H9 (cell line): ENCODE data around the gene VWF. TPM values are rescaled to one million over a fixed set of nuclear protein-coding genes. Genes with fewer than 3 reads are reported as not detected.

Experiments
- DNase-seq: peaks from one replicate; pipeline ENCODE4 v3.0.0-alpha.2; 2017
- H2AFZ ChIP-seq: one replicate; pipeline ENCODE4 v1.6.1; 2013; ENCODE audit warnings: mild to moderate bottlenecking, low read length, control low read depth, moderate library complexity
- H2AK5ac ChIP-seq: 2 replicates; pipeline ENCODE4 v1.6.1; 2013; ENCODE audit warnings: low read length, control low read depth, mixed read lengths; ENCODE audit not compliant: insufficient read length
- H2BK120ac ChIP-seq: one replicate; pipeline ENCODE4 v1.6.1; 2013; ENCODE audit warnings: low read depth, mild to moderate bottlenecking, low read length, control low read depth, inconsistent platforms; ENCODE audit not compliant: poor library complexity, severe bottlenecking
- H2BK12ac ChIP-seq: 2 replicates; pipeline ENCODE4 v1.6.1; 2013; ENCODE audit warnings: low read length, control low read depth, mixed read lengths, low read depth; ENCODE audit not compliant: insufficient read length
- H2BK15ac ChIP-seq: 2 replicates; pipeline ENCODE4 v1.6.1; 2013; ENCODE audit warnings: low read depth, low read length, control low read depth
- H2BK20ac ChIP-seq: one replicate; pipeline ENCODE4 v1.6.1; 2013; ENCODE audit warnings: low read depth, mild to moderate bottlenecking, low read length, control low read depth, inconsistent platforms; ENCODE audit not compliant: poor library complexity, severe bottlenecking
- H2BK5ac ChIP-seq: 2 replicates; pipeline ENCODE4 v1.6.1; 2013; ENCODE audit warnings: low read length, control low read depth, mixed read lengths; ENCODE audit not compliant: insufficient read length
- H3K14ac ChIP-seq: 2 replicates; pipeline ENCODE4 v1.6.1; 2013; ENCODE audit warnings: low read length, control low read depth; ENCODE audit not compliant: insufficient read depth
- H3K18ac ChIP-seq: 2 replicates; pipeline ENCODE4 v1.6.1; 2013; ENCODE audit warnings: low read depth, mild to moderate bottlenecking, mixed read lengths, low read length, control low read depth; ENCODE audit not compliant: insufficient read length
- H3K23ac ChIP-seq: 2 replicates; pipeline ENCODE4 v1.6.1; 2013; ENCODE audit warnings: low read length, control low read depth, mixed read lengths, low read depth; ENCODE audit not compliant: insufficient read length
- H3K23me2 ChIP-seq: 2 replicates; pipeline ENCODE4 v1.6.1; 2013; ENCODE audit warnings: low read depth, mild to moderate bottlenecking, mixed read lengths, low read length, control low read depth; ENCODE audit not compliant: insufficient read length, poor library complexity, severe bottlenecking
- H3K27ac ChIP-seq: 2 replicates; pipeline ENCODE4 v1.5.1; 2013; ENCODE audit warnings: low read length, control low read depth, mixed read lengths, low read depth; ENCODE audit not compliant: insufficient read length
- H3K27me3 ChIP-seq: 2 replicates; pipeline ENCODE4 v1.6.1; 2013; ENCODE audit warnings: low read length, control low read depth, inconsistent platforms; ENCODE audit not compliant: insufficient read depth
- H3K4ac ChIP-seq: 2 replicates; pipeline ENCODE4 v1.6.1; 2013; ENCODE audit warnings: low read depth, mild to moderate bottlenecking, control low read depth, inconsistent platforms, low read length, moderate library complexity
- H3K4me1 ChIP-seq: 2 replicates; pipeline ENCODE4 v1.6.1; 2013; ENCODE audit warnings: low read length, control low read depth, inconsistent platforms; ENCODE audit not compliant: insufficient read depth
- H3K4me2 ChIP-seq: 2 replicates; pipeline ENCODE4 v1.6.1; 2013; ENCODE audit warnings: low read length, control low read depth, mixed read lengths; ENCODE audit not compliant: insufficient read length, insufficient read depth
- H3K56ac ChIP-seq: 2 replicates; pipeline ENCODE4 v1.6.1; 2013; ENCODE audit warnings: low read depth, mild to moderate bottlenecking, mixed read lengths, low read length, control low read depth; ENCODE audit not compliant: insufficient read length
- H3K79me1 ChIP-seq: 2 replicates; pipeline ENCODE4 v1.6.1; 2013; ENCODE audit warnings: low read depth, mild to moderate bottlenecking, moderate library complexity, low read length, control low read depth, inconsistent platforms; ENCODE audit not compliant: insufficient read depth, poor library complexity, severe bottlenecking
- H3K79me2 ChIP-seq: 2 replicates; pipeline ENCODE4 v1.6.1; 2013; ENCODE audit warnings: low read length, control low read depth, inconsistent platforms; ENCODE audit not compliant: insufficient read depth
- H3K9ac ChIP-seq: 2 replicates; pipeline ENCODE4 v1.6.1; 2013; ENCODE audit warnings: low read length, control low read depth, mixed read lengths; ENCODE audit not compliant: insufficient read length; ENCODE audit errors: extremely low read depth
- H3K9me3 ChIP-seq: one replicate; pipeline ENCODE4 v1.6.1; 2013; ENCODE audit warnings: low read depth, low read length, inconsistent platforms; ENCODE audit not compliant: control insufficient read depth
- H3T11ph ChIP-seq: one replicate; pipeline ENCODE4 v1.6.1; 2013; ENCODE audit warnings: mild to moderate bottlenecking, low read length, control low read depth, inconsistent platforms
- H4K20me1 ChIP-seq: one replicate; pipeline ENCODE4 v1.6.1; 2013; ENCODE audit not compliant: control insufficient read depth, insufficient read length, insufficient read depth
- H4K5ac ChIP-seq: 2 replicates; pipeline ENCODE4 v1.6.1; 2013; ENCODE audit warnings: low read depth, mild to moderate bottlenecking, mixed read lengths, low read length, control low read depth; ENCODE audit not compliant: insufficient read length
- H4K8ac ChIP-seq: replicated peaks from 2 replicates; pipeline ENCODE4 v1.6.1; 2013; ENCODE audit warnings: low read length, control low read depth, mixed read lengths, low read depth; ENCODE audit not compliant: insufficient read length
- H4K91ac ChIP-seq: 2 replicates; pipeline ENCODE4 v1.6.1; 2013; ENCODE audit warnings: low read depth, mild to moderate bottlenecking, moderate library complexity, mixed read lengths, low read length, control low read depth; ENCODE audit not compliant: insufficient read length
- H3K27ac Mint-ChIP-seq, 3 experiments: 2 replicates in 2 of 3; 3 replicates in 1 of 3; pipeline ENCODE4 v1.8.0; 2020 to 2021; ENCODE audit warnings: mixed read lengths in 3 of 3, mild to moderate bottlenecking in 1 of 3, moderate library complexity in 1 of 3
- H3K27me3 Mint-ChIP-seq: 2 replicates; pipeline ENCODE4 v1.8.0; 2021; ENCODE audit warnings: low read depth, mild to moderate bottlenecking, moderate library complexity, mixed read lengths
- H3K36me3 Mint-ChIP-seq, 3 experiments: 2 replicates in 2 of 3; 3 replicates in 1 of 3; pipeline ENCODE4 v1.8.0; 2020 to 2021; ENCODE audit warnings: low read depth in 3 of 3, mixed read lengths in 3 of 3; ENCODE audit not compliant: insufficient read depth in 1 of 3
- H3K4me1 Mint-ChIP-seq, 2 experiments: 2 replicates each; pipeline ENCODE4 v1.8.0; 2020; ENCODE audit warnings: mixed read lengths in 2 of 2
- H3K4me3 Mint-ChIP-seq, 2 experiments: 2 replicates in 1 of 2; 3 replicates in 1 of 2; pipeline ENCODE4 v1.8.0; 2020 to 2021; ENCODE audit warnings: mild to moderate bottlenecking in 2 of 2, mixed read lengths in 2 of 2, moderate library complexity in 1 of 2
- H3K9me3 Mint-ChIP-seq, 2 experiments: 2 replicates in 1 of 2; 3 replicates in 1 of 2; pipeline ENCODE4 v1.8.0; 2020; ENCODE audit warnings: mild to moderate bottlenecking in 2 of 2, mixed read lengths in 2 of 2, moderate library complexity in 1 of 2
- CTCF ChIP-seq: fragments of 200-600 bp; sonication (generic); conservative IDR thresholded peaks from 3 replicates; pipeline ENCODE4 v1.8.0; 2021; ENCODE audit warnings: antibody characterized with exemption, mild to moderate bottlenecking
- WGBS: extraction: QIAGEN DNeasy Blood & Tissue Kit; methylation state at CpG from one replicate; pipeline ENCODE4 v1.1.7; 2013; ENCODE audit warnings: missing lambda C conversion rate, low lambda C conversion rate, mixed read lengths; ENCODE audit not compliant: insufficient read length; ENCODE audit errors: extremely low coverage; 5-methylcytosine and 5-hydroxymethylcytosine counted together
- total RNA-seq: library from RNA; stranded (reverse); gene quantifications from 2 replicates; pipeline ENCODE4 v1.2.1, GENCODE V29; 2021

VWF gene
- total RNA-seq, 1 experiment from 2014 or later: 0.17 TPM

GRCh38 chr12:6091786-6092566 is 32.5 kb downstream of the VWF start:
- Histone ChIP-seq H4K5ac (no peak overlapping the region), H2BK120ac (no peak overlapping the region), H3K18ac (no peak overlapping the region), H2AK5ac (no peak overlapping the region), H2BK5ac (no peak overlapping the region), H3K23ac (no peak overlapping the region), H2BK15ac (no peak overlapping the region), H4K8ac (no peak overlapping the region), H3K27ac (no peak overlapping the region), H3K4me2 (no peak overlapping the region), H3K4me1 (peaks cover 7% of the 10 kb centered on the region; the same call in 1 of the 2 replicates), H2BK12ac (no peak overlapping the region), H3K56ac (no peak overlapping the region), H4K20me1 (no peaks in the 10 kb centered on the region), H2AFZ (no peak overlapping the region), H2BK20ac (no peak overlapping the region), H3K9me3 (no peaks in the 10 kb centered on the region), H4K91ac (no peak overlapping the region), H3T11ph (no peak overlapping the region), H3K27me3 (no peaks in the 10 kb centered on the region), H3K4ac (no peak overlapping the region), H3K79me2 (no peaks in the 10 kb centered on the region), H3K23me2 (no peaks in the 10 kb centered on the region), H3K79me1 (no peaks in the 10 kb centered on the region), H3K14ac (no peak overlapping the region), H3K9ac (no peak overlapping the region)
- TF ChIP-seq CTCF: no peak
- Mint-ChIP-seq H3K4me1 (peaks cover 26 to 35% of the 10 kb centered on the region in 2 experiments), H3K36me3 (peaks cover 0 to 9% (median 0%) of the 10 kb centered on the region in 3 experiments; a peak in 2 of 7 replicates), H3K9me3 (peaks cover 6 to 7% of the 10 kb centered on the region in 2 experiments; a peak in 4 of 5 replicates), H3K4me3 (no peak overlapping the region), H3K27me3 (peaks cover 12% of the 10 kb centered on the region), H3K27ac (no peak overlapping the region; a peak in 1 of 7 replicates)
- no CpG with 5 or more reads among the region's 14 CpGs for WGBS
- DNase-seq: no peak
